Measurements from ENCODE around the gene PRDM5.
"Not testable (repeated sequence)": the region's sequence is repeated elsewhere in the genome, so short reads cannot be mapped to it uniquely, and the experiment has no call there.

PRDM5 gene

DNA sequence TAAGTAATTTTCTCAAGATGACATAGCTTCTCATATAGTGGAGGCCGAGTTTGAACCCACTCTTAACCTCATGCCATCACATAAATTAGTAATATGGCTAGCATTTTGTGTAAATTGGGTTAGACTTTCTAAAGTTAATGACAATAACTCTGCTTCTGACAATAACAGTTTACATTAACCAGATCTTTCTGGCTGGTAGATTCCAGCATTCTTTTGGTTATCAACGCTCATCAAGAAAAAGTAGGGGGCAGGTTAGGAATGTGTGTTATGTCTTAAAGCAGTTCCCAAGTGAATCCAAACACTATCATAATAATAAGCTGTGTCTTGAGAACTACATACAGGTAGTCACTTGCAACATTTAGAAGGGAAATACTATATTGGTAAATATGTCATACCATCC is 162.5 kb downstream of the PRDM5 start:
- TF ChIP-seq, protein P1, sequence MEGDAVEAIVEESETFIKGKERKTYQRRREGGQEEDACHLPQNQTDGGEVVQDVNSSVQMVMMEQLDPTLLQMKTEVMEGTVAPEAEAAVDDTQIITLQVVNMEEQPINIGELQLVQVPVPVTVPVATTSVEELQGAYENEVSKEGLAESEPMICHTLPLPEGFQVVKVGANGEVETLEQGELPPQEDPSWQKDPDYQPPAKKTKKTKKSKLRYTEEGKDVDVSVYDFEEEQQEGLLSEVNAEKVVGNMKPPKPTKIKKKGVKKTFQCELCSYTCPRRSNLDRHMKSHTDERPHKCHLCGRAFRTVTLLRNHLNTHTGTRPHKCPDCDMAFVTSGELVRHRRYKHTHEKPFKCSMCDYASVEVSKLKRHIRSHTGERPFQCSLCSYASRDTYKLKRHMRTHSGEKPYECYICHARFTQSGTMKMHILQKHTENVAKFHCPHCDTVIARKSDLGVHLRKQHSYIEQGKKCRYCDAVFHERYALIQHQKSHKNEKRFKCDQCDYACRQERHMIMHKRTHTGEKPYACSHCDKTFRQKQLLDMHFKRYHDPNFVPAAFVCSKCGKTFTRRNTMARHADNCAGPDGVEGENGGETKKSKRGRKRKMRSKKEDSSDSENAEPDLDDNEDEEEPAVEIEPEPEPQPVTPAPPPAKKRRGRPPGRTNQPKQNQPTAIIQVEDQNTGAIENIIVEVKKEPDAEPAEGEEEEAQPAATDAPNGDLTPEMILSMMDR (IDR thresholded peaks at IDR 0.05; ENCODE audit: low read depth, low read length, missing control alignments) = no peak
- no peak for DNase-seq (ENCODE audit: low read depth)
- in situ Hi-C loops (cut with HindIII; ENCODE audit: low sequenced_read_pairs) = no loop called here
- H3K4me3 ChIP-seq (ENCODE audit: low read depth, low read length) = no peak overlapping the region

DNA sequence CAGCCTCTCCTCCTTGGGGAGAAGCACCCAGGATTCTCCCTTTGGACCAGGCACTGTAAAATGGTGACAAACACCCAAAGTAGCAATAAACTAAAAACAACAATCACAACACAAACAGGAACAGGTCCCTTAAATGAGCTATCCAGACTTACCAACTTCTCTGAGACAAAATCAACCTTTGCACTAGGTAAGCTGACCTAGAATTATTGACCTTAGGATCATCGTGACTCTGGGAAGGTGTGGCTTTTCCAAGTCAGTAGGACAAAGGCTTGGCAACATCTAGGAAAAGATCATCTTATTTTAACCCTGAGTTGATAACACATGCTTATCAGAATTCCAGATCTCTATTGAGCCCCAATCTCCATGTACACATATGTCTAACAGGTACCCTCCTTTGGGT is 166.7 kb downstream of the PRDM5 start:
- no peak for DNase-seq (ENCODE audit: low read depth)
- no peak overlapping the region for H3K4me3 ChIP-seq (ENCODE audit: low read depth, low read length)
- in situ Hi-C loops (cut with HindIII; ENCODE audit: low sequenced_read_pairs) = no loop called here
- TF ChIP-seq, protein P1 (IDR thresholded peaks at IDR 0.05; ENCODE audit: low read depth, low read length, missing control alignments) = no peak

DNA sequence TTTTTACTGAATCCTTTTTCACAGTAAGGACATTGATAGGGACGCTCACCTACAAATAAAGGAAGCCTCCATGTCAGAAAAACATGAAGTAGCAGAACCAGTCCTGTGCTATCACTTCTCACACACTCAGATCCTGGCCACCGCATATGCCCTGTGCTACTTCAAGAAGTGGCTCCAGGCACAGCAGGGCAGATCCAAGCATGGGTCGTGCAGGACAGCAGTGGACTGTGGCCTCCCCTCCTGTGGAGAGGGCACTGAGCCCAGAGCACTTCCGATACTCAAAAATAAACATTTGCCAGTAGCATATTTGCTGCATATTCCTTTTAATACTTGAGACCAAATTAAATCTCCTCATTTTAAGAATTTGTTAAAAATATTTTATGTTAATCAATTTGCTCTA is 167.9 kb downstream of the PRDM5 start:
- no peak for DNase-seq (ENCODE audit: low read depth)
- in situ Hi-C loops (cut with HindIII; ENCODE audit: low sequenced_read_pairs) = no loop called here
- TF ChIP-seq, protein P1 (IDR thresholded peaks at IDR 0.05; ENCODE audit: low read depth, low read length, missing control alignments) = no peak
- H3K4me3 ChIP-seq (ENCODE audit: low read depth, low read length) = no peak overlapping the region

DNA sequence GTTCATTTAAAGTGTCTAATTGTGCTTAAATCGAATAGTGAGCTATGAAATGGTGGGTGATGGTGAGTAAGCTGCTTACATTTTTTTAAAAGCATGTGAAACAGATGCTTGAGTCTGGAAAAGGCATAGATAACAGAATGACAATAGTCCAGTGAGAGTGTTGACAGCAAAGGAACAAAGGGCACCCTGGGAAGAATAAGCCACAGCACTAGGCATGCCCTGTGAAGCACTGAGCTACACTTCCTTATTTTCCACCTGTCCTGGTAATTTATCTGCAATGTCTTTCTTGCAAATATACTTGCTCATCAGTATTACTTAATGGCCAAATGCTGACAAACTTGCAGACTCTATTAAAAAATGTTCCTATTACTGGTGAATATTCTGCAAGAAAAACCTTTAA is 168.7 kb downstream of the PRDM5 start:
- in situ Hi-C loops (cut with HindIII; ENCODE audit: low sequenced_read_pairs) = no loop called here
- DNase-seq (ENCODE audit: low read depth) = no peak
- no peak overlapping the region for H3K4me3 ChIP-seq (ENCODE audit: low read depth, low read length)
- TF ChIP-seq, protein P1 (IDR thresholded peaks at IDR 0.05; ENCODE audit: low read depth, low read length, missing control alignments) = no peak

DNA sequence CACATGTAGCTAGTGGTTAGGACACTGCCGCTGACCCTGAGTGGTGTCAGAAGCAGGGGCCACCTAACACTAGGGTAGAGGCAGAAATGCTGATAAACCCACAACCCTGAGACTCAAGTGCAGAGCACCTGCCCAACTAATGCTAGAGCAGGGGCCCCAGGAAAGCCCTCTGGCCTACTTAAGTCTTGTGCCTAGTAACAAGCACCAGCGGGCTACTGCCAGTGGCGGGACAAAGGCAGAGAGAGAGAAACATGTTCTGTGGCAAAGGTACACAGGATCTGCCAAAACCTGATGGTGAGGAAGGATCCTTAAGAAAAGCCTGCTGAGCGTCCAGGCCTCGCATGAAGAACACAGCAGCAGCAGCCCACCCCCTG is 172.4 kb downstream of the PRDM5 start:
- in situ Hi-C loops (cut with HindIII; ENCODE audit: low sequenced_read_pairs) = no loop called here
- H3K4me3 ChIP-seq (ENCODE audit: low read depth, low read length) = no peak overlapping the region
- DNase-seq (ENCODE audit: low read depth) = no peak
- TF ChIP-seq, protein P1 (IDR thresholded peaks at IDR 0.05; ENCODE audit: low read depth, low read length, missing control alignments) = no peak

DNA sequence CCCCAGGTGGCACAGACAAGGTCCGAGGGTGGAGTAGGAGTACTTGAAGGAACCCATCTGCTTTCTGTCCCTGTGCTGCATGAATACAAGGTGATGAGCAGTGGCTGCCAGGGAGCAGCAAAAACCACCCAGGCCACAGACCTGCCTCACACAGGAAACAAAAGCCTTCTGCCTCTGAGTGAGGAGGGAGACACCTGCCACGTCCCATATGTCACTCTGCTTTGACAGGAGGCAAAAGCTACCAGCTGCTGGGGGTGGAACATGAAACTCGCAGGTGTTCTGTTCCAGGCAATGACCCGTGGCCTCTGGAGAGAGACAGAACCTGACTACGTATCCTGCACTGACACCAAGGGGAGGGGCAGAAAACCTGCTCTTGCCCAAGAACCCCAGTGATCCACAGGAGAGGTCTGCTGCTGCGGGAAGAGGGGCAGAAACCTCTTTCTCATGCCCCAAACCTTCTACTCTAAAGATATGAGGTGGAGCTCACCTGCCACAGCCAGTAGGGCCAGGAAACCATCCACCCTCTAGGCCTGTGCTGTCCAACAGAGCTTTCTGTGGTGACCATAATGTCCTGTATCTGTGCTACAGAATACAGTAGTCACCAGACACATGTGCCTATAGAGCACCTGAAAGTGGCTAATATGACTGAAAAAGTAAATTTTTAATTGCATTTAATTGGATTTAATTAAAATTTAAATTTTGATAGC is 172.9 kb downstream of the PRDM5 start:
- in situ Hi-C loops (cut with HindIII; ENCODE audit: low sequenced_read_pairs) = no loop called here

DNA sequence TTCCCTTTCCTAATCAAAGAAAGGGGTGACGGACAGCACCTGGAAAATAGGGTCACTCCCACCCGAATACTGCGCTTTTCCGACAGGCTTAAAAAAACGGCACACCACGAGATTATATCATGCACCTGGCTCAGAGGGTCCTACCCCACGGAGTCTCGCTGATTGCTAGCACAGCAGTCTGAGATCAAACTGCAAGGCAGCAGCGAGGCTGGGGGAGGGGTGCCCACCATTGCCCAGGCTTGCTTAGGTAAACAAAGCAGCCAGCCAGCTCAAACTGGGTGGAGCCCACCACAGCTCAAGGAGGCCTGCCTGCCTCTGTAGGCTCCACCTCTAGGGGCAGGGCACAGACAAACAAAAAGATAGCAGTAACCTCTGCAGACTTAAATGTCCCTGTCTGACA is 180.9 kb downstream of the PRDM5 start:
- in situ Hi-C loops (cut with HindIII; ENCODE audit: low sequenced_read_pairs); DNase-seq (ENCODE audit: low read depth); H3K4me3 ChIP-seq (ENCODE audit: low read depth, low read length): not testable (repeated sequence)

More for the DNA sequence above, 172.9 kb downstream of the PRDM5 start:
- no peak for DNase-seq (ENCODE audit: low read depth)
- H3K4me3 ChIP-seq (ENCODE audit: low read depth, low read length) = no peak overlapping the region
- TF ChIP-seq, protein P1 (IDR thresholded peaks at IDR 0.05; ENCODE audit: low read depth, low read length, missing control alignments) = no peak

Measured in astrocyte of the cerebellum (primary cell).